K562 (cell line): ENCODE measurements around the gene CRACR2B. TPM values are rescaled to one million over a fixed set of nuclear protein-coding genes. Genes with fewer than 3 reads are reported as not detected.

ENCODE experiments used
- ARHGAP35 ChIP-seq: fragments of 450-650 bp; IDR thresholded peaks from 2 replicates; pipeline ENCODE4 v1.6.1; 2018; ENCODE audit not compliant: partially characterized antibody
- ERF ChIP-seq: fragments of 450-650 bp; formaldehyde crosslinking; IDR thresholded peaks from 2 replicates; pipeline ENCODE4 v1.4.0; 2020; ENCODE audit warnings: mild to moderate bottlenecking, mixed read lengths
- FOXK1 ChIP-seq: sonication (generic); formaldehyde crosslinking; IDR thresholded peaks from 2 replicates; pipeline ENCODE4 v1.8.0; 2022; ENCODE audit warnings: missing genetic modification reagents, mild to moderate bottlenecking, borderline replicate concordance
- HEY1 ChIP-seq: fragments of 250-450 bp; sonication (Bioruptor Pico); IDR thresholded peaks from 2 replicates; pipeline ENCODE4 v1.5.0; 2020; ENCODE audit warnings: mild to moderate bottlenecking, moderate library complexity, borderline replicate concordance
- HNRNPK ChIP-seq: fragments of 200-400 bp; formaldehyde crosslinking; IDR thresholded peaks from one replicate; pipeline ENCODE4 v1.6.1; 2018; ENCODE audit warnings: mild to moderate bottlenecking, low read depth, low read length; ENCODE audit not compliant: poor library complexity, severe bottlenecking
- KHSRP ChIP-seq: fragments of 450-650 bp; IDR thresholded peaks from 2 replicates; pipeline ENCODE4 v1.6.1; 2017
- NUFIP1 ChIP-seq: fragments of 450-650 bp; IDR thresholded peaks from 2 replicates; pipeline ENCODE4 v1.6.1; 2018; ENCODE audit not compliant: partially characterized antibody
- PHF20 ChIP-seq: fragments of 450-650 bp; IDR thresholded peaks from 2 replicates; pipeline ENCODE4 v1.6.1; 2018; ENCODE audit not compliant: partially characterized antibody
- POLR2AphosphoS2 ChIP-seq: IDR thresholded peaks from 2 replicates; pipeline ENCODE4 v1.6.1; 2012; ENCODE audit warnings: low read length, improper control_type of control experiment
- SP1 ChIP-seq: sonication (generic); formaldehyde crosslinking; IDR thresholded peaks from 2 replicates; pipeline ENCODE4 v1.8.1; 2022; ENCODE audit warnings: mild to moderate bottlenecking, missing genetic modification reagents
- SRF ChIP-seq, 2 experiments: fragments of 250-450, 450-650 bp in 1 of 2; sonication (Bioruptor Pico) in 1 of 2; sonication (generic) in 1 of 2; formaldehyde crosslinking; IDR thresholded peaks; 2 replicates each; pipeline versions ENCODE4 v1.5.0 to v1.5.1; 2020 to 2022; ENCODE audit warnings: mild to moderate bottlenecking in 1 of 2, missing genetic modification reagents in 1 of 2
- SRSF3 ChIP-seq: fragments of 200-400 bp; formaldehyde crosslinking; IDR thresholded peaks from 2 replicates; pipeline ENCODE4 v1.6.1; 2016; ENCODE audit warnings: mild to moderate bottlenecking, low read length, moderate library complexity; ENCODE audit not compliant: insufficient read depth
- STAG1 ChIP-seq: sonication (generic); formaldehyde crosslinking; IDR thresholded peaks from 2 replicates; pipeline ENCODE4 v1.5.0; 2020; ENCODE audit warnings: missing genetic modification reagents, borderline replicate concordance
- TARDBP ChIP-seq: fragments of 450-650 bp; IDR thresholded peaks from 2 replicates; pipeline ENCODE4 v1.6.1; 2016
- THRA ChIP-seq: fragments of 450-650 bp; IDR thresholded peaks from 2 replicates; pipeline ENCODE4 v1.6.1; 2017; ENCODE audit warnings: mild to moderate bottlenecking, moderate library complexity
- ZNF121 ChIP-seq: sonication (generic); formaldehyde crosslinking; conservative IDR thresholded peaks from 2 replicates; pipeline ENCODE4 v1.8.0; 2022; ENCODE audit warnings: missing genetic modification reagents
- ZSCAN29 ChIP-seq: fragments of 450-650 bp; IDR thresholded peaks from 2 replicates; pipeline ENCODE4 v1.6.1; 2017
- polyA plus RNA-seq, 8 experiments: library from polyadenylated mRNA; depleted of rRNA in 4 of 8; stranded (reverse) in 5 of 8; unstranded in 3 of 8; fragments of >200 nt; fragmentation: Nextera tagmentation in 2 of 8; fragmentation: Illumina TruSeq in 1 of 8; extraction: Ambion mirVana in 2 of 8; extraction: Trizol in 1 of 8; gene quantifications; 2 replicates each; pipeline versions ENCODE4 v1.2.1 to v1.2.3, GENCODE V29; 2011 to 2014; ENCODE audit warnings: inconsistent platforms in 1 of 8, missing spikeins in 1 of 8
- total RNA-seq, 7 experiments: library from RNA; depleted of rRNA in 6 of 7; stranded (reverse); fragments of >200 nt in 6 of 7; fragmentation: Illumina TruSeq in 2 of 7; extraction: Trizol in 2 of 7; gene quantifications; 2 replicates each; pipeline versions ENCODE4 v1.2.1 to v1.2.3, GENCODE V29; 2011 to 2021; ENCODE audit warnings: low replicate concordance in 1 of 7
- TF ChIP-seq, protein P1 (sequence below): fragments of 200-800 bp; sonication (Bioruptor generic); IDR thresholded peaks from 2 replicates; pipeline ENCODE4 v1.6.1; 2017; ENCODE audit warnings: missing genetic modification characterization, missing compliant biosample characterization
- TF ChIP-seq, protein P2 (sequence below), 2 experiments: fragments of 450-650 bp; conservative IDR thresholded peaks; 2 replicates each; pipeline ENCODE4 v1.6.1; 2017; ENCODE audit warnings: mild to moderate bottlenecking in 2 of 2, moderate library complexity in 2 of 2
- TF ChIP-seq, protein P3 (sequence below): fragments of 200-800 bp; sonication (Bioruptor generic); IDR thresholded peaks from 2 replicates; pipeline ENCODE4 v1.6.1; 2017; ENCODE audit warnings: missing genetic modification characterization, missing compliant biosample characterization

The CRACR2B gene
- total and polyA plus RNA-seq, 9 of the 15 experiments (the other 6 are each of a cell fraction or from before 2014, with no cell fraction given) = 0.10 to 51.0 (median 6.0) TPM

DNA sequence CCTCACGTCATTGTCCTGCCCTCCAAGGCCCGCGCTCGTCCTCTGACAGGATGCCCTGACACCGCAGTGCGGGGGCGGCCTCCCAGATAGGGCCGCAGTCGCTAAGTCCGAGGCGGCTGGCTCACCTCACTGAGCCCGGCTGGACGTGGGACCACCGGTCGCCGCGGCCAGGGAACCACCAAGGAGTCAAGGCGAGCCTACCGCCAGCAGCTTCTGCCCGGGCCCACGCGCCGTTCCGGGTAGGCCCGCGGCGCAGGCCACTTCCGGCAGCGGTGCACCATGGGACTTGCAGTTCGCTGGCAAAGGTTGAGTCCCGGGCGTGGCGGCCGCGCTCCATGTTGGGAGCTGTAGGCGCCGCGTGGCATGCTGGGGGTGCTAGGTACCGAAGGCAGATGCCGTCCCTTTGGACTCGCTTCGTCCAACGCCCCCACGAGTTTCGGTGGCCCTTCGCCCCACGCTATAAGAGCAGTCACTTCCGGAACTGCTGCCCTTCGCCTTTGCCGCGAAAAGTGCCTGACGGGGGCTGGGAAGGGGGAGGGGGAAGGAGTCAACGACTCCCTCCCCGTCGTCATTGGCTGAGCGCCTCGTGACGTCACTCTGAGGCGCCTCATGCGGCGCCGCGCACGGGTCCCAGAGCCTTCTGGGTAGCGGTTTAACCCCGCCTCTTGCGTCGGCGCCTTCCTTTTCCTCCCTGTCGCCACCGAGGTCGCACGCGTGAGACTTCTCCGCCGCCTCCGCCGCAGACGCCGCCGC, 18.3 kb upstream of the CRACR2B start, which contains the start of gene RPLP2 (continued):
- peak; percentile 40; the same call in 1 of the 2 replicates for TF ChIP-seq ERF (CRISPR knock-in tag)
- no peak for TF ChIP-seq HNRNPK
- no peak for TF ChIP-seq THRA
- TF ChIP-seq, protein P1, sequence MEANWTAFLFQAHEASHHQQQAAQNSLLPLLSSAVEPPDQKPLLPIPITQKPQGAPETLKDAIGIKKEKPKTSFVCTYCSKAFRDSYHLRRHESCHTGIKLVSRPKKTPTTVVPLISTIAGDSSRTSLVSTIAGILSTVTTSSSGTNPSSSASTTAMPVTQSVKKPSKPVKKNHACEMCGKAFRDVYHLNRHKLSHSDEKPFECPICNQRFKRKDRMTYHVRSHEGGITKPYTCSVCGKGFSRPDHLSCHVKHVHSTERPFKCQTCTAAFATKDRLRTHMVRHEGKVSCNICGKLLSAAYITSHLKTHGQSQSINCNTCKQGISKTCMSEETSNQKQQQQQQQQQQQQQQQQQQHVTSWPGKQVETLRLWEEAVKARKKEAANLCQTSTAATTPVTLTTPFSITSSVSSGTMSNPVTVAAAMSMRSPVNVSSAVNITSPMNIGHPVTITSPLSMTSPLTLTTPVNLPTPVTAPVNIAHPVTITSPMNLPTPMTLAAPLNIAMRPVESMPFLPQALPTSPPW = peak; percentile 94
- no peak for TF ChIP-seq STAG1 (CRISPR knock-in tag)
- TF ChIP-seq SRSF3 = no peak
- no peak for TF ChIP-seq POLR2AphosphoS2
- TF ChIP-seq, protein P2, sequence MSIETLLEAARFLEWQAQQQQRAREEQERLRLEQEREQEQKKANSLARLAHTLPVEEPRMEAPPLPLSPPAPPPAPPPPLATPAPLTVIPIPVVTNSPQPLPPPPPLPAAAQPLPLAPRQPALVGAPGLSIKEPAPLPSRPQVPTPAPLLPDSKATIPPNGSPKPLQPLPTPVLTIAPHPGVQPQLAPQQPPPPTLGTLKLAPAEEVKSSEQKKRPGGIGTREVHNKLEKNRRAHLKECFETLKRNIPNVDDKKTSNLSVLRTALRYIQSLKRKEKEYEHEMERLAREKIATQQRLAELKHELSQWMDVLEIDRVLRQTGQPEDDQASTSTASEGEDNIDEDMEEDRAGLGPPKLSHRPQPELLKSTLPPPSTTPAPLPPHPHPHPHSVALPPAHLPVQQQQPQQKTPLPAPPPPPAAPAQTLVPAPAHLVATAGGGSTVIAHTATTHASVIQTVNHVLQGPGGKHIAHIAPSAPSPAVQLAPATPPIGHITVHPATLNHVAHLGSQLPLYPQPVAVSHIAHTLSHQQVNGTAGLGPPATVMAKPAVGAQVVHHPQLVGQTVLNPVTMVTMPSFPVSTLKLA (conservative IDR thresholded peaks at IDR 0.05) = peak; percentile 97 to 98
- no peak for TF ChIP-seq ZNF121 (CRISPR knock-in tag)
- TF ChIP-seq SP1 = peak; percentile 94
- TF ChIP-seq FOXK1 = peak; percentile 78
- TF ChIP-seq SRF (CRISPR knock-in tag; IDR thresholded peaks at IDR 0.05) = peak; percentile 51 to 71; a peak in 3 of 4 replicates
- no peak for TF ChIP-seq NUFIP1
- TF ChIP-seq, protein P3, sequence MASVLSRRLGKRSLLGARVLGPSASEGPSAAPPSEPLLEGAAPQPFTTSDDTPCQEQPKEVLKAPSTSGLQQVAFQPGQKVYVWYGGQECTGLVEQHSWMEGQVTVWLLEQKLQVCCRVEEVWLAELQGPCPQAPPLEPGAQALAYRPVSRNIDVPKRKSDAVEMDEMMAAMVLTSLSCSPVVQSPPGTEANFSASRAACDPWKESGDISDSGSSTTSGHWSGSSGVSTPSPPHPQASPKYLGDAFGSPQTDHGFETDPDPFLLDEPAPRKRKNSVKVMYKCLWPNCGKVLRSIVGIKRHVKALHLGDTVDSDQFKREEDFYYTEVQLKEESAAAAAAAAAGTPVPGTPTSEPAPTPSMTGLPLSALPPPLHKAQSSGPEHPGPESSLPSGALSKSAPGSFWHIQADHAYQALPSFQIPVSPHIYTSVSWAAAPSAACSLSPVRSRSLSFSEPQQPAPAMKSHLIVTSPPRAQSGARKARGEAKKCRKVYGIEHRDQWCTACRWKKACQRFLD (CRISPR knock-in tag) = peak; percentile 97
- TF ChIP-seq ZSCAN29 = 0 out of 2 replicates have a peak, but pooled peaks have one; percentile 32
- TF ChIP-seq TARDBP = 0 out of 2 replicates have a peak, but pooled peaks have one; percentile 30
- peak; percentile 85 for TF ChIP-seq PHF20
- TF ChIP-seq KHSRP = peak; percentile 98
- TF ChIP-seq HEY1 = no peak
- TF ChIP-seq ARHGAP35 = no peak
